IMR-90 (cell line): ENCODE measurements around the gene SFTPB. TPM values are rescaled to one million over a fixed set of nuclear protein-coding genes. Genes with fewer than 3 reads are reported as not detected.

Experiments used
- ATAC-seq: fragments of 200-7000 bp; cut with Tn5 transposase; 2 replicates; pipeline ENCODE4 v1.9.1; 2020; ENCODE audit warnings: low read depth, mild to moderate bottlenecking, moderate library complexity
- BruUV-seq: library from RNA; stranded (reverse); fragments of 400-500 nt; replicated peaks from 2 replicates; lab custom pipeline; 2021; lab: Mats Ljungman, UMichigan
- CTCF ChIA-PET: fragments of 300-600 bp; formaldehyde crosslinking; extraction: SDS; loops from one replicate; lab custom pipeline; 2021; ENCODE audit warnings: antibody characterized with exemption; lab: Yijun Ruan, JAX
- POLR2A ChIA-PET: fragments of 300-600 bp; sonication (Branson Sonifier 250); formaldehyde crosslinking; loops from one replicate; lab custom pipeline; 2022; ENCODE audit warnings: antibody characterized with exemption; ENCODE audit not compliant: unreplicated experiment; lab: Charles Lee
- DNase-seq: peaks from one replicate; pipeline ENCODE4 v3.0.0; 2013
- H2AFZ ChIP-seq: replicated peaks from 2 replicates; pipeline ENCODE3; 2013; ENCODE audit warnings: low read length, mild to moderate bottlenecking; ENCODE audit not compliant: poor library complexity
- H2AK5ac ChIP-seq: 2 replicates; pipeline ENCODE4 v1.6.1; 2013; ENCODE audit warnings: low read depth, low read length, inconsistent platforms
- H2AK9ac ChIP-seq: replicated peaks from 2 replicates; pipeline ENCODE3; 2013; ENCODE audit warnings: mild to moderate bottlenecking, low read depth, low read length, moderate library complexity; ENCODE audit not compliant: poor library complexity
- H2BK120ac ChIP-seq: 2 replicates; pipeline ENCODE4 v1.6.1; 2013; ENCODE audit warnings: low read depth, low read length, inconsistent platforms
- H2BK15ac ChIP-seq: 3 replicates; pipeline ENCODE4 v1.6.1; 2013; ENCODE audit warnings: low read depth, low read length, inconsistent platforms
- H2BK20ac ChIP-seq: 2 replicates; pipeline ENCODE4 v1.6.1; 2013; ENCODE audit warnings: low read depth, mild to moderate bottlenecking, inconsistent platforms, low read length, moderate library complexity
- H2BK5ac ChIP-seq: 2 replicates; pipeline ENCODE4 v1.6.1; 2013; ENCODE audit warnings: mild to moderate bottlenecking, low read depth, low read length, inconsistent platforms; ENCODE audit not compliant: poor library complexity, severe bottlenecking
- H3K14ac ChIP-seq: replicated peaks from 2 replicates; pipeline ENCODE4 v1.6.1; 2013; ENCODE audit warnings: low read depth, low read length, inconsistent platforms
- H3K18ac ChIP-seq: 2 replicates; pipeline ENCODE4 v1.6.1; 2013; ENCODE audit warnings: low read depth, low read length, control low read depth
- H3K23ac ChIP-seq: 2 replicates; pipeline ENCODE4 v1.6.1; 2013; ENCODE audit warnings: low read depth, low read length, inconsistent platforms
- H3K27ac ChIP-seq: 2 replicates; pipeline ENCODE4 v1.5.1; 2013; ENCODE audit warnings: mild to moderate bottlenecking, control low read depth, low read length; ENCODE audit not compliant: insufficient read depth
- H3K27me3 ChIP-seq: 2 replicates; pipeline ENCODE4 v1.6.1; 2013; ENCODE audit warnings: low read length; ENCODE audit not compliant: control insufficient read depth, insufficient read depth
- H3K36me3 ChIP-seq: 2 replicates; pipeline ENCODE4 v1.6.1; 2013; ENCODE audit warnings: low read length, mixed read lengths; ENCODE audit not compliant: control insufficient read depth, insufficient read depth
- H3K4ac ChIP-seq: 2 replicates; pipeline ENCODE4 v1.6.1; 2013; ENCODE audit warnings: low read depth, low read length, inconsistent platforms
- H3K4me1 ChIP-seq: 2 replicates; pipeline ENCODE4 v1.6.1; 2013; ENCODE audit warnings: low read length, mixed read lengths; ENCODE audit not compliant: control insufficient read depth, insufficient read depth
- H3K4me2 ChIP-seq: 2 replicates; pipeline ENCODE4 v1.6.1; 2013; ENCODE audit warnings: low read depth, mild to moderate bottlenecking, control low read depth, low read length, moderate library complexity
- H3K4me3 ChIP-seq: 2 replicates; pipeline ENCODE4 v1.5.1; 2013; ENCODE audit warnings: low read depth, mild to moderate bottlenecking, control low read depth, low read length, moderate library complexity; ENCODE audit not compliant: insufficient read depth
- H3K56ac ChIP-seq: 2 replicates; pipeline ENCODE4 v1.6.1; 2013; ENCODE audit warnings: low read length, inconsistent platforms; ENCODE audit not compliant: insufficient read depth; ENCODE audit errors: extremely low read depth
- H3K79me1 ChIP-seq, 2 experiments: 2 replicates each; pipeline ENCODE4 v1.6.1; 2013; ENCODE audit warnings: low read length in 2 of 2, inconsistent platforms in 1 of 2, low read depth in 1 of 2
- H3K9ac ChIP-seq: 2 replicates; pipeline ENCODE4 v1.6.1; 2013; ENCODE audit warnings: low read depth, low read length, control low read depth
- H3K9me1 ChIP-seq: 2 replicates; pipeline ENCODE4 v1.6.1; 2013; ENCODE audit warnings: low read length, inconsistent platforms; ENCODE audit not compliant: insufficient read depth
- H3K9me3 ChIP-seq: 2 replicates; pipeline ENCODE4 v1.6.1; 2013; ENCODE audit warnings: low read length; ENCODE audit not compliant: control insufficient read depth, insufficient read depth
- H4K20me1 ChIP-seq: 2 replicates; pipeline ENCODE4 v1.6.1; 2013; ENCODE audit warnings: low read length, inconsistent platforms; ENCODE audit not compliant: insufficient read depth
- H4K5ac ChIP-seq: 2 replicates; pipeline ENCODE4 v1.6.1; 2013; ENCODE audit warnings: mild to moderate bottlenecking, low read depth, low read length, control low read depth
- H4K8ac ChIP-seq, 2 experiments: 2 replicates each; pipeline ENCODE4 v1.6.1; 2013; ENCODE audit warnings: low read depth in 2 of 2, low read length in 2 of 2, control low read depth in 1 of 2, inconsistent platforms in 1 of 2
- H4K91ac ChIP-seq: 2 replicates; pipeline ENCODE4 v1.6.1; 2013; ENCODE audit warnings: low read depth, low read length, inconsistent platforms; ENCODE audit not compliant: insufficient read depth
- NFE2L2 ChIP-seq: fragments of 150-350 bp; IDR thresholded peaks from 2 replicates; pipeline ENCODE4 v1.6.1; 2016; ENCODE audit warnings: low read depth, mild to moderate bottlenecking, low read length
- RFX5 ChIP-seq: IDR thresholded peaks from 2 replicates; pipeline ENCODE4 v1.8.0; 2012; ENCODE audit warnings: low read depth, mild to moderate bottlenecking, low read length, moderate library complexity
- WGBS, 2 experiments: methylation state at CpG; one replicate each; pipeline versions ENCODE4 v1.1.5 to v1.1.7; 2013; ENCODE audit warnings: missing lambda C conversion rate in 2 of 2; ENCODE audit not compliant: insufficient read length in 1 of 2; ENCODE audit errors: extremely low coverage in 2 of 2; 5-methylcytosine and 5-hydroxymethylcytosine counted together
- dilution Hi-C: fragments of 300-500 bp; cut with HindIII; formaldehyde crosslinking; loops from one replicate; pipeline ENCODE4 v1.14.3; 2018; ENCODE audit warnings: low sequenced_read_pairs; ENCODE audit not compliant: unreplicated experiment
- in situ Hi-C: fragments of 300-500 bp; cut with MboI; formaldehyde crosslinking; loops from 3 replicates; pipeline ENCODE4 v1.14.3; 2019; ENCODE audit warnings: low sequenced_read_pairs, inconsistent platforms, mixed read lengths
- intact Hi-C: fragments of 100-400 bp; cut with micrococcal nuclease; formaldehyde crosslinking; loops from 2 replicates; pipeline ENCODE4 v1.10.0; 2022
- polyA plus RNA-seq, 3 experiments: library from polyadenylated mRNA; depleted of rRNA; stranded (reverse); fragments of >200 nt; gene quantifications; 2 replicates each; pipeline ENCODE4 v1.2.3, GENCODE V29; 2012; ENCODE audit warnings: low replicate concordance in 1 of 3
- total RNA-seq: library from RNA; depleted of rRNA; stranded (reverse); fragments of >200 nt; gene quantifications from 2 replicates; pipeline ENCODE4 v1.2.3, GENCODE V29; 2012
- TF ChIP-seq, protein P1 (sequence below): fragments of 150-350 bp; IDR thresholded peaks from 2 replicates; pipeline ENCODE4 v1.6.1; 2017; ENCODE audit warnings: mild to moderate bottlenecking, antibody characterized with exemption, low read length, low read depth
- TF ChIP-seq, protein P2 (sequence below): conservative IDR thresholded peaks from 2 replicates; pipeline ENCODE4 v1.5.1; 2012; ENCODE audit warnings: mild to moderate bottlenecking, low read depth, low read length, improper control_type of control experiment

The SFTPB gene
- total and polyA plus RNA-seq, 2 of the 4 experiments (the other 2 are of a cell fraction) = not detected

DNA sequence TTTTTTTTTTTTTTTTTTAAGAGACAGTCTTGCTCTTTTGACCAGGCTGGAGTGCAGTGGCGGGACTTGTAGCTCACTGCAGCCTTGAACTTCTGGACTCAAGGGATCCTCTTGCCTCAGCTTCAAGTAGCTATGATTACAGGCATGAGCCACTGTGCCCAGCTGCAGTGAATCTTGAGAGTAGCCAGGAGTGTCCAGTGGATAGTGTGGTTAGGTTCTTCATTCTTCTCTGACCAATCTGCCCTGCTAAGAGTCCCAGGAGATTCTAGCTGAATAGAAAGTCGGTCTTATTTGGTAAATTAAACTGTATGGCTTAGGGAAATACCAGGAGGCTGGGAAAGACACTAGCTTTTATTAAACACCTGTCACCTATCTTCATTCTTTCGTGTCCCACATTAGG is 36.7 kb downstream of the SFTPB start:
- no peak overlapping the region for H2BK120ac ChIP-seq
- H4K20me1 ChIP-seq = peaks cover 12% of the 10 kb centered on the region
- no peak overlapping the region for H2AFZ ChIP-seq
- ATAC-seq = no peak
- no CpG with 5 or more reads among the region's 3 CpGs for WGBS, 2 experiments
- no peaks in the 10 kb centered on the region for H3K9me1 ChIP-seq
- in situ Hi-C loops = no loop called here
- H3K18ac ChIP-seq = no peak overlapping the region
- H4K8ac ChIP-seq = no peak overlapping the region
- dilution Hi-C loops = no loop called here
- H3K27ac ChIP-seq = no peak overlapping the region
- peaks cover 3 to 29% of the 10 kb centered on the region in 2 experiments; a peak in 3 of 4 replicates for H3K79me1 ChIP-seq
- 0 out of 2 replicates have a peak, but pooled peaks cover 4% of the 10 kb centered on the region for H3K4me1 ChIP-seq
- no peak overlapping the region for H3K4ac ChIP-seq
- no peak overlapping the region for H3K23ac ChIP-seq
- H2BK15ac ChIP-seq = no peak overlapping the region
- no peak overlapping the region for H3K56ac ChIP-seq
- H4K5ac ChIP-seq = no peak overlapping the region
- no peak overlapping the region for H2BK20ac ChIP-seq
- TF ChIP-seq, protein P1, sequence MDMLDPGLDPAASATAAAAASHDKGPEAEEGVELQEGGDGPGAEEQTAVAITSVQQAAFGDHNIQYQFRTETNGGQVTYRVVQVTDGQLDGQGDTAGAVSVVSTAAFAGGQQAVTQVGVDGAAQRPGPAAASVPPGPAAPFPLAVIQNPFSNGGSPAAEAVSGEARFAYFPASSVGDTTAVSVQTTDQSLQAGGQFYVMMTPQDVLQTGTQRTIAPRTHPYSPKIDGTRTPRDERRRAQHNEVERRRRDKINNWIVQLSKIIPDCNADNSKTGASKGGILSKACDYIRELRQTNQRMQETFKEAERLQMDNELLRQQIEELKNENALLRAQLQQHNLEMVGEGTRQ = no peak
- TF ChIP-seq, protein P2, sequence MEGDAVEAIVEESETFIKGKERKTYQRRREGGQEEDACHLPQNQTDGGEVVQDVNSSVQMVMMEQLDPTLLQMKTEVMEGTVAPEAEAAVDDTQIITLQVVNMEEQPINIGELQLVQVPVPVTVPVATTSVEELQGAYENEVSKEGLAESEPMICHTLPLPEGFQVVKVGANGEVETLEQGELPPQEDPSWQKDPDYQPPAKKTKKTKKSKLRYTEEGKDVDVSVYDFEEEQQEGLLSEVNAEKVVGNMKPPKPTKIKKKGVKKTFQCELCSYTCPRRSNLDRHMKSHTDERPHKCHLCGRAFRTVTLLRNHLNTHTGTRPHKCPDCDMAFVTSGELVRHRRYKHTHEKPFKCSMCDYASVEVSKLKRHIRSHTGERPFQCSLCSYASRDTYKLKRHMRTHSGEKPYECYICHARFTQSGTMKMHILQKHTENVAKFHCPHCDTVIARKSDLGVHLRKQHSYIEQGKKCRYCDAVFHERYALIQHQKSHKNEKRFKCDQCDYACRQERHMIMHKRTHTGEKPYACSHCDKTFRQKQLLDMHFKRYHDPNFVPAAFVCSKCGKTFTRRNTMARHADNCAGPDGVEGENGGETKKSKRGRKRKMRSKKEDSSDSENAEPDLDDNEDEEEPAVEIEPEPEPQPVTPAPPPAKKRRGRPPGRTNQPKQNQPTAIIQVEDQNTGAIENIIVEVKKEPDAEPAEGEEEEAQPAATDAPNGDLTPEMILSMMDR = no peak
- no peak for TF ChIP-seq NFE2L2
- no peak for TF ChIP-seq RFX5
- peaks cover 54% of the 10 kb centered on the region for H3K36me3 ChIP-seq
- H4K91ac ChIP-seq = no peak overlapping the region
- no peak overlapping the region for H2BK5ac ChIP-seq
- no peak overlapping the region for H3K14ac ChIP-seq
- H3K27me3 ChIP-seq = no peaks in the 10 kb centered on the region
- no peaks in the 10 kb centered on the region for H3K9me3 ChIP-seq
- H2AK5ac ChIP-seq = no peak overlapping the region
- H3K4me3 ChIP-seq = no peak overlapping the region
- H3K9ac ChIP-seq = no peak overlapping the region
- no TSS peak for BruUV-seq
- no peak overlapping the region for H3K4me2 ChIP-seq
- intact Hi-C loops = no loop called here
- no peak for DNase-seq
- ChIA-PET POLR2A (no interaction called here), CTCF (interaction anchor here (1.1 kb wide), 1 partner anchor 12 kb away, joined by 5 read pairs; no protein-coding TSS in a partner anchor)
- H2AK9ac ChIP-seq = no peak overlapping the region
